GM19099 (cell line): ENCODE data around the gene C2CD4C.

Experiments used
- POLR2A ChIP-seq: IDR thresholded peaks from 3 replicates; pipeline ENCODE4 v1.6.1; 2011; ENCODE audit warnings: low read depth; ENCODE audit not compliant: insufficient read length; ENCODE audit errors: extremely low read depth

Gene C2CD4C

DNA sequence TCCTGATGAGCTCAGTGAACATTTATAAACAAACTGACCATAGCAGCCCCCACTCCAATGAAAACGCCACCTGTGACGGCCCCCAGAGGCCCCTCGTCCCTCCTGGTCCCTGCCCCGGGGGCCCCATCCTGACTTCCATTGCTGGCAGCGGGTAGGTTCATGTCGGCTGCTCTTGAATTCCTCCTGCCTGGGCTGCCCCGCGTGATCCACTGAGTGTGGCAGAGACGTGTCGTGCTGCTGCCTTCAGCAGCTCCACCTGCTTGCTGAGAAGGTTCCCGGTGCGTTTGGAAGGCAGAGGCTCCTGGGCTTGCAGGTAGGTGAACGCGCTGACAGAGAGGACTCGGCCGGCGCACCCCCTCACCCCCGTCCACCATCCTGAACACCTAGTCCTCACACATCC, 11.6 kb downstream of the C2CD4C start:
- no peak for TF ChIP-seq POLR2A

DNA sequence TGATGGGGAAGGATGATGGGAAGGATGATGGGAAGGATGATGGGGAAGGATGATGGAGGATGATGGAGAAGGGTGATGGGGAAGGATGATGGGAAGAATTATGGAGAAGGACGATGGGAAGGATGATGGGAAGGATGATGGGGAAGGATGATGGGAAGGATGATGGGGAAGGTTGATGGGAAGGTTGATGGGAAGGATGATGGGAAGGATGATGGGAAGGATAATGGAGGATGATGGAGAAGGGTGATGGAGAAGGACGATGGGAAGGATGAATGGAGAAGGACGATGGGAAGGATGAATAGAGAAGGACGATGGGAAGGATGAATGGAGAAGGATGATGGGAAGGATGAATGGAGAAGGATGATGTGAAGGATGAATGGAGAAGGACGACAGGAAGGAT, 13.5 kb downstream of the C2CD4C start:
- no peak for TF ChIP-seq POLR2A

DNA sequence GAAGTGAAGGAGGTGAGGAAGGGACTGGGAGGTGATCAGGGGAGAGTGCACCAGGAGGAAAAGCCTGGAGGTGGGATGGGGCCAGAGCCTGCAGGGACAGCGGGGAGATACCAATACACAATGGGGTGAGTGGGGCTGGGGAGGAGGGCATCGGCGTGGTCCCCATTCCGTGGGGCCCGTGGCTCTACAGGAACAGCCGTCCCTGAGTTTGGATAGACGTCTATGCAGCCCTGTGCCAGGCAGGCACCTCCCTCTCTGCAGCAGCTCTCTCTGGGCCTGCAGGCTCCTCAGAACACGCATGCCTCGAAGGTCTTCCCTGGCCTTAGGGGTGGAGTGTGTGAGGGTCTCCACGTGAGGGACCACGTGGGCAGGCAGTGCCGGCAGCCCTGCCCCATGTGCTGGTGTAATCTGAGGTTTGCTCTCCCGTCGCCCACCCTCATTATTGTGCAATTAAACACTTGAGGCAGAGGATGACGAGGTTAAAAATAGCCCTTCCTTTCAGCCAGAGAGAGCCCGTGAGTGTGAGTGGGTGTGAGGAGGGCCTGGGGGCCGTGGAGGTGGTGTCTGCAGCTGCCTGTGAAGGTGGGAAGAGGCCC, 16.5 kb downstream of the C2CD4C start:
- no peak for TF ChIP-seq POLR2A

DNA sequence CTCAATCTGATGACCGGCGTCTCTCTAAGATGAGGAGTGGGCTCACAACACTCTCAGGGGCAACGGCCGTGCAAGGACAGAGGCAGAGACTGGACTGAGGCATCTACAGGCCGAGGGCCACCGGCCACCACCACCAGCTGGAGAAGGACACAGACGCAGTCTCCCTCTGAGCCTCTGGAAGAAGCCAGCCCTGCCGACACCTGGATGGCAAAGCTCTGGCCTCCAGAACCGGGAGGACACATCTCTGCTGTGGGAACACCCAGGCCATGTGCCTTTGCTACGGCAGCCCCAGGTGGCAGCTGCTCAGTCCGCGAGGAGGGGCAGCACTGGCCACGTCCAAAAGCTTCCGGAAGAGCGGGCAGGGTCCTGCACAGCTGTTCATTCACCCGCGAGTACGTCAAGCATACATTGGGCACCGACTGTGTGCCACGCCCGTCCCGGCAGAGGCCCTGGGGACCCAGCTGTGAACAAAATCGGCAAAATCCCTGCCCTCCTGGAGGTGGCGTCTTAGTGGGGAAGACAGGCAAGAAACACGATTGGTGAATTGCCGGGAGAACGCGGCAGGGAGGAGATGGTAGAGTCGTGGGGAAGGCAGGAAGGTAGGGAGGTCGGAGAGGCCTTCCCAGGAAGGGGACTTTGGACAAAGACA, 17.1 kb downstream of the C2CD4C start:
- TF ChIP-seq POLR2A, result no peak

DNA sequence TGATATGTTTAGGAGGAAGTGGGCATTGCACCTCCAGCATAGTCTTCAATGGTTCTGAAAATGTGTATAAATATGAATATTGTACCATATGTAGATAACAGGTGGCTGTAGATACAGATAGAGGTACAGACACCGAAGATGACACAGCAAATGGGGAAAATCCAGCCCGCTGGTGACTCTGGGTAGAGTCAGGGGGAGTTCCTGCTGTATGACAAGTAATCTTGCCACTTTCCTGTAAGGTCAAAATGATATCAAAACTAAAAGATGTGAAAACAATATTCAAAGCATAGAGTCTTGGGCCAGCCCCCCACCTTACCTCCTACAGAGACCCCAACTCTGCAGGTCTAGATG, 17.8 kb downstream of the C2CD4C start:
- no peak for TF ChIP-seq POLR2A

DNA sequence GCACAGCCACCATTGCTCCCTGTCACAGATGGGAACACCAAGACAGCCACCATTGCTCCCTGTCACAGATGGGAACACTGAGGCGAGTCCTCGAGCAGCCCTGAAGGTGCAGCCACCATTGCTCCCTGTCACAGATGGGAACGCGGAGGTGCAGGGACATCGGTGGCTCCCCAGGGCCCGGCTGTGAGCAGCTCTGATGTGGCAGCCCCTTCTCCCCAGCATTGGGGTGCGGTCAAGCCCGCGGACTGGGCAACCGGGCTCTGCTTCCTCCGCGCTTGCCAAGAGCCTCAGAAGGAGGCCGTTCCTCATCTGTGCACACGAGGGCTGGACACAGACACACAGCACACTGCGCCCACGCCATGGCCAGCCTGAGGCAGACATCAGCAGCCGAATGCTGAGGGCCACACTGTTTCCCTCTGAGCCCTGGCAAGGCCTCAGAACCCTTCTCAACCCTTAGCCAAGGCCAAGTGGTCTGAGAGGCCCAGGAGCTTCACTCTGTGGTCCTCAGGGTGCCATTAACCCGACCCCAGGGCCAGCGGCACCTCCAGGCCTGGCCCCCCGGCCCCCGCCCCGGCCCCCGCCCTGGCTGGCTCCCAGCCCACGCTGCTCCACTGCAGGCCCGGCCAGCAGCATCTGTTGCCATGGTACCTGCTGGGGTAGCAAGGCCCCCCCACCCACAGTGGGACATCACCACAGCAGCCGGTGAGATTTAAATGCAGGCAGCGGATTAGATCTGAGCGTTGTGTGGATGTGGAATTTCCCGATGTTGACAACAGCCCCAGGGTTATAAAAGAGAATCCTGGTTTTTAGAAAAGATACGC, 18.4 kb downstream of the C2CD4C start:
- no peak for TF ChIP-seq POLR2A

DNA sequence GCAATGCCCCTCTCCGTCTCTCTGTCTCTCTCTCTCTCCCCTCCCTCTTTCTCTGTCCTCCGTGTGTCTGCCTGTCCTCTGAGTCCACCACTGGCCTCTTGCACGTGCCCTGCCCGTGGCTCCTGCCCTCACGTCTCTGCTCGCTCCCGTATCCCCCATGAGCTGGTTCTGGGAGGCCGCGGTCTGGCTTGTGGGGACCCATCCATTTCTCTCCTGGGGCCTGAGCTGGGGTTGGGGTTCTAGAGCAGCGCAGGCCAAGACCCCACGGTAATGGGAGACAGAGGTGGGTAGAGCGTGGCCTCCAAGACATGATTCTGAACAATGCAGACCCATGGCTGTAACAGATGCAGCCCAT, 19.0 kb downstream of the C2CD4C start:
- no peak for TF ChIP-seq POLR2A

DNA sequence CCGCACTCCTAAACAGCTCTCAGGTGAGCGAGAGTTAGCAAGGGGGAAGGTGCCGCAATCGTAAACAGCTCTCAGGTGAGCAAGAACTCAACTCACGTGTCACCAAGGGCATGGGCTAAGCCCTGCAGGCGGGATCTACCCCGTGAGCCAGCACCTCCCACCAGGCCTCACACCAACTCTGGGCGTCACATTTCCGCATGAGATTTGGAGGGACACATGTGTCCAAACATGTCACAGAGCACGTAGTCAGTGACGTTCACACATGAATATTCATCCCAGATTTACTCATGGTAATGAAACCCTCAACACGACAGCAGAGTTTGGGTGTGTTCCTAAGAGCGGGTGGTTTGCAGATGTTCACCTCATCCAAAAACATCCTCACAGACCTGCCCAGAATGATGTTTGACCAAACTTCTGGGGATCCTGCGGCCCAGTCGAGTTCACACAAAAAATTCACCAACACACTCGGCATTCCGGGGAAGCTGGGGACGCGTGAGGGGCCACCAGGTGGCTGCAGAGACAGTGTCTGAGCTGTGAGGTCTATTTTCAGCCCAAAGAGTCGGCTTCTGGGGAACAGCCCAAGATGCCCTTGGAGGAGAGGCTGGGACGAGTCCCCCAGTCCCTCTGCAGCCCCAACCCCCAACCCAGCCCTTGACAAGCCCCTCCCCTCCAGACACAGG, 19.6 kb downstream of the C2CD4C start:
- TF ChIP-seq POLR2A, result no peak

DNA sequence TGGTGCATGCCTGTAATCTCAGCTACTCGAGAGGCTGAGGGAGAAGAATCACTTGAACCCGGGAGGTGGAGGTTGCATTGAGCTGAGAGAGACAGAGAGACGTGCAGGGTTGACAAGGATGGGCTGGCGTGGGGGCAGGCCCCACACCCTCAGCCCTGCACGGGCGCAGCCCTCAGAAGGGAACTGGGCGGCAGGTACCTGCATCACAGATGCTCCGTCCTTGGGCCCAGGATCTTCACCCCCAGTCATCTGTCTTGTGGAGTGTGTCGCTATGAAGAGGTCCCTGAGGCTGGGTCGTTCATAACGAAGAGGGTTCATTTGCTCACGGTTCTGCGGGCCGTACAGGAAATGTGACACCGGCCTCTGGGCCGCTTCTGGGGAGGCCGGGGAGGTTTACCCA, 20.3 kb downstream of the C2CD4C start:
- TF ChIP-seq POLR2A, result no peak

DNA sequence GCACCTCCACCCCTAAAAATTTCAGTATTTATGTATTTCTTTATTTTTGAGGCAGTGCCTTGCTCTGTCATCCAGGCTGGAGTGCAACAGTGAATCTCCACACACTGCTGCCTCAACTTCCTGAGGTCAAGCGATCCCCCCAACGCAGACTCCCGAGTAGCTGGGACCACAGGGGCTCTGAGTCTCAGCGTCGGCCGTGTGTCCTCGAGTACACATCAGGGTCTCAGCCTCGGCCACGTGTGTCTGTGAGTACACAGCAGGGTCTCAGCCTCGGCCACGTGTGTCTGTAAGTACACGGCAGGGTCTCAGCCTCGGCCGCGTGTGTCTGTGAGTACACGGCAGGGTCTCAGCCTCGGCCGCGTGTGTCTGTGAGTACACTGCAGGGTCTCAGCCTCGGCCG, 21.2 kb downstream of the C2CD4C start:
- no peak for TF ChIP-seq POLR2A

DNA sequence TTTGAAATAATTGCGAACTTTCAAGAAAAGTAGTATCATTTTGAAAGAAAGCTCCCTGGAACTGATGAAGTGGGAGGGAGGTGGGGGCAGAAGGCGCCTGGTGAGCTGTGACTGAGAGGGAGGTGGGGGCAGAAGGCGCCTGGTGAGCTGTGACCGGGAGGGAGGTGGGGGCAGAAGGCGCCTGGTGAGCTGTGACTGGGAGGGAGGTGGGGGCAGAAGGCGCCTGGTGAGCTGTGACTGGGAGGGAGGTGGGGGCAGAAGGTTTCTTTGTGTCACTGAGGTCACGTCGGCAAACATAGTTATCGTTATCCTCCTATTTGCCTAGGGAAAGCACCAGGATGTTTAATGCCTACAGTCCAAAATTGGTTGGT, 24.2 kb downstream of the C2CD4C start:
- TF ChIP-seq POLR2A, result no peak

DNA sequence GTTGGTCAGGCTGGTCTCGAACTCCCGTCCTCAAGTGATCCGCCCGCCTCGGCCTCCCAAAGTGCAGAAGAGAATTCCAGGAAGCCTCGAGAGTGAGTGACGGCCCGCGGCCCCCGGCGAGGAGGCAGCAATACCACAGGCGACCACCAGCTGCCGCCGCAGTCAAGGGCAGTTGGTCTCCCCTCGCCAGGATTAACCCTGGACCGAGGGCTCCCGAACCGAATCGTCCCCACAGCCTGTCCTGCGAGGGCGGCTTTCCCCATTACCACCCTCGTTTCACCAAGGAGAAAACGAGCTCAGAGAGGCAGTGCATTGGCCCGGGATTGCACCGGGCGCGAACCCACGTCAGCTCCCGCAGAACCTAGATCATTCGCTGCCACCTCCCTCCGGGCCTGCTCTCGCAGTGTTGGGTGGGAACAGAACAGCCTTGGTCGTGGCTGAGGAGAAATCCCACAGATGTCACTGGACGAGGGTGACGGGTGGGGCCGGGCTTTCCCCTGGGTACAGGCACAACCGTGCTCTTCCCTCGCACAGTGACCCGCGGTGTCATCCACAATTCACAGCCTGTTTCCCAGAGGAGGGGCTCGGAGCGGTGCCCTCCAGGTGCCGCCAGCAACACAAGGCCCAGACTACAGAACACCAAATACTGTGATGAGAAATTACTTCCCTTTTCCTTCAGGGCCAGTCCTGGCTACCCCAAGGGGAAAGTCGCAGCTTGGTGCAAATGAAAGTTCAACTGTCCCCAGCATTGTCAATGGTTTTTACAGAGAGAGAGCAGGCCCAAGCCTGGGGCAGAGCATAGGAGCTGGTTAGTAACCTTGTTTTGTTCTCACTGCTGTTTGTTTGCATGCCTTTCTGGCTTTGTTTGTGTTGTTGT, 24.8 kb downstream of the C2CD4C start:
- TF ChIP-seq POLR2A, result no peak

DNA sequence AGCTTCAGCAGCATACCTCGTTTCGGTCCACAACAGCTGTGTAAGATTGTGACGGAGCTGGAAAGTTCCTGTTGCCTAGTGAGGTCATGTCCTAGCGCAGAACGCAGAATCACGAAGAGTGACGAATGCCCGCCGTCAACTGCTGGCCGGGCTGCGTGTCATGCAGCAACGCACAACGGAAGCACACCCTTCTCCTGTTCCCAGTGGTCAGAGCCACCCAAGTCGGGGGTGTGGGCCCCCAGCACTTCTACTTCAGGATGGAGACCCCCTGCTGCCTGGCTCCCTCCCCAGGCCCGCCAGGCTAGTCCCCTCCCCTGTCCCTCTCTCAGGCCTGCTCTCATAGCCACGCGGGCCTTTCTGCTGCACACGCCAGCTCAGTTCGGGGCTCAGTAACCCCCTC, 25.9 kb downstream of the C2CD4C start:
- TF ChIP-seq POLR2A, result no peak

DNA sequence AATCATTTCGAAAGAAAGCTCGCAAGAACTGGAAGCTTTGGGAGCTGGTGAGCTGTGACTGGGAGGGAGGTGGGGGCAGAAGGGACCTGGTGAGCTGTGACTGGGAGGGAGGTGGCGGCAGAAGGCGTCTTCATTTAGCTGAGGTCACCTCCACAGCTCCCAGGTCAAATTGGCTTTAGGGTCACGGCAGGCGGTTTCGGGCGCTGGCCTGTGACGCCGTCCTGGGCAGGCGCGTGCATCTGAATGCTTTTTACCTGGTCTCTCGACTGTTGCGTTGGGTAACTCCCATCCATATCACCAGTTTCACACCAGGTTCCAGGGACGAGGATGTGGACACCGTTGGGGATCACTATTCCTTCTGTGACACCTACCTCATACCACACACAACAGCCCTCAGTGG, 29.2 kb downstream of the C2CD4C start:
- TF ChIP-seq POLR2A, result no peak

DNA sequence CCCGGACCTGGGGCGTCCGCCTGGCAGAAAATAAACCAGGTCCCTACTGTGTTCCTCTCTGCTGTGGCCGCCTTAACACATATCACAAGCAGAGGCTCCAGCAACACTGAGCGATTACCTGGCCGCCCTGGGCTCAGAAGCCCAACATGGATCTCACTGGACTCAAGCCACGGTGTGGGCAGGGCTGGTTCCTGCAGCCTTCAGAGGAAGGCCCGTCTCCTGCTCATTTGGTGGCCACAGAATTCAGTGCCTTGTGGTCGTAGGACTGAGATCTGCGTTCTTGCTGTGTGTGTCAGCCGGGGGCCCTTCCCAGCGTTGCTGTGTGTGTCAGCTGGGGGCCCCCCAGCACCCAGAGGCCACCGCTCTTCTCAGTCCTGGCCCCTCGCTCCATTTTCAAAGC, 30.2 kb downstream of the C2CD4C start:
- TF ChIP-seq POLR2A, result no peak
